GM23248 (cell line): ENCODE results near the gene CRTC3.

Source experiments
- EZH2 ChIP-seq: fragments of 200-600 bp; sonication (generic); IDR thresholded peaks from 2 replicates; pipeline ENCODE4 v1.6.1; 2018; ENCODE audit warnings: antibody characterized with exemption, mild to moderate bottlenecking; ENCODE audit not compliant: insufficient read depth, poor library complexity, severe bottlenecking
- EZH2phosphoT487 ChIP-seq: fragments of 200-600 bp; sonication (generic); IDR thresholded peaks from 2 replicates; pipeline ENCODE4 v1.6.1; 2018; ENCODE audit warnings: antibody characterized with exemption, moderate library complexity, mild to moderate bottlenecking, low read depth; ENCODE audit not compliant: insufficient read depth

DNA sequence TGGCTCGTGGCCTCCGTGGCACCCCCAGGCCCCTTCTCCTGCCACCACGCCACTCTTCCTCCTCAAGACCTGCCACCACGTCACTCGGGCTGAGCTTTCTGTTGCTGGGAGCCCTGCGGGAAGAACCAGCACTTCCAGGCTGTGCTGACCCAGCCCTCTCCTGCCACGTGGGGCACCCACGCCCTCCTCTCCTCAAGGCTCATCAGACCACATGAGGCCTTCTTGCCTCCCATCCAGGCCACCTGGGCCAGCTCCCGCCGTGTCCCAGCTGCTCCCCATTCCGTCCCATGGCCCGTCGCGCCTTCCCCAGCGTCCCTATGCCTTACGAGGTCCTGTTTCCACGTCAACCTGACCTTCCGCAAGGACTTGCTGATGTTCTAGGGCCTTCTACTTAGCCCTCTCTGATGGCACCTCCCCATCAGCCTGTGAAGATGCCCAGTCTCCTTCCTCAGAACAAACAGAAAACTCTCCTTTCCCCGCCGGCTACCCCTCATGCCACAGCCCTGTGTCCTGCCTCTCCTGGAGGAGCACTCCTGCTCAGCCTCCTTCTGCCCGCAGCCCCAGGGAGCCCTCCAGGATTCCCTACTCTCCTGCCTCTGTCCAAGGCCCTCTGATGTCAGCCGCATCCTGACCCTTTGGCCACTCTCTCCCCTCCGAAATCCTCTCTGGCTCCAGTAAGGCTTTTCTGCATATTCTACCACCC lies 116.3 kb downstream of the CRTC3 start:
- TF ChIP-seq EZH2phosphoT487: no peak
- TF ChIP-seq EZH2: no peak
